Measurements from ENCODE around the gene WRAP73.

DNA sequence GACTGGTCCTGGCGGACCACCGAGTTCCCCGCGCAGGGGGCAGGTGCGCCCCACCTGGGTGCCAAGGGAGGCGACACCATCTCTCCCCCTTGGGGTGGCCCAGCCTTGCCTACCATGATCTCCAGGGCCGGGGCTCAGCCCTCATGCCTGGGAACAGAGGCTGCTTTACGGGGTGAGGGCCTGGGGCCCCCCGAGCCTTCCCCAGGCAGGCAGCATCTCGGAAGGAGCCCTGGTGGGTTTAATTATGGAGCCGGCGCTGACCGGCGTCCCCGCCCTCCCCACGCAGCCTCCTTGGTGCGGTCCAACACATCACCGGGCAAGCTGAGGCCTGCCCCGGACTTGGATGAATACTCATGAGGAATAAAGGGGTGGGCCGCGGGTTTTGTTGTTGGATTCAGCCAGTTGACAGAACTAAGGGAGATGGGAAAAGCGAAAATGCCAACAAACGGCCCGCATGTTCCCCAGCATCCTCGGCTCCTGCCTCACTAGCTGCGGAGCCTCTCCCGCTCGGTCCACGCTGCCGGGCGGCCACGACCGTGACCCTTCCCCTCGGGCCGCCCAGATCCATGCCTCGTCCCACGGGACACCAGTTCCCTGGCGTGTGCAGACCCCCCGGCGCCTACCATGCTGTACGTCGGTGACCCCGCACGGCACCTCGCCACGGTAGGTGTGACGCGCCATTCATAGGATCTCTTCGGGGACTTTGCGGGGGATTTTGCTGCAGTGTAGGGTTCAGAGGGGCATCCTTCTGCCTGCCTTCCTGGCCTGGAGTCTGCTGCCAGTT is 40.6 kb upstream of the WRAP73 start:
- TF ChIP-seq, protein P1, sequence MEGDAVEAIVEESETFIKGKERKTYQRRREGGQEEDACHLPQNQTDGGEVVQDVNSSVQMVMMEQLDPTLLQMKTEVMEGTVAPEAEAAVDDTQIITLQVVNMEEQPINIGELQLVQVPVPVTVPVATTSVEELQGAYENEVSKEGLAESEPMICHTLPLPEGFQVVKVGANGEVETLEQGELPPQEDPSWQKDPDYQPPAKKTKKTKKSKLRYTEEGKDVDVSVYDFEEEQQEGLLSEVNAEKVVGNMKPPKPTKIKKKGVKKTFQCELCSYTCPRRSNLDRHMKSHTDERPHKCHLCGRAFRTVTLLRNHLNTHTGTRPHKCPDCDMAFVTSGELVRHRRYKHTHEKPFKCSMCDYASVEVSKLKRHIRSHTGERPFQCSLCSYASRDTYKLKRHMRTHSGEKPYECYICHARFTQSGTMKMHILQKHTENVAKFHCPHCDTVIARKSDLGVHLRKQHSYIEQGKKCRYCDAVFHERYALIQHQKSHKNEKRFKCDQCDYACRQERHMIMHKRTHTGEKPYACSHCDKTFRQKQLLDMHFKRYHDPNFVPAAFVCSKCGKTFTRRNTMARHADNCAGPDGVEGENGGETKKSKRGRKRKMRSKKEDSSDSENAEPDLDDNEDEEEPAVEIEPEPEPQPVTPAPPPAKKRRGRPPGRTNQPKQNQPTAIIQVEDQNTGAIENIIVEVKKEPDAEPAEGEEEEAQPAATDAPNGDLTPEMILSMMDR (conservative IDR thresholded peaks at IDR 0.05; ENCODE audit: low read depth, low read length): no peak
- no peak for TF ChIP-seq EZH2 (IDR thresholded peaks at IDR 0.05; ENCODE audit: low read length, unreplicated experiment)

Data from PC-3 (cell line).